M059J (cell line): ENCODE data around the gene DHX30. TPM values are rescaled to one million over a fixed set of nuclear protein-coding genes. Genes with fewer than 3 reads are reported as not detected.
"Not testable (repeated sequence)": the region's sequence is repeated elsewhere in the genome, so short reads cannot be mapped to it uniquely, and the experiment has no call there.

Experiments
- DNase-seq: peaks from one replicate; pipeline ENCODE4 v3.0.0-alpha.2; 2012; ENCODE audit warnings: low read depth
- total RNA-seq: library from RNA; depleted of rRNA; stranded (reverse); fragments of >200 nt; shearing (Covaris generic); gene quantifications from 2 replicates; pipeline ENCODE4 v1.2.3, GENCODE V29; 2014

Gene DHX30
- total RNA-seq, 1 experiment from 2014 or later = 45.2 TPM

DNA sequence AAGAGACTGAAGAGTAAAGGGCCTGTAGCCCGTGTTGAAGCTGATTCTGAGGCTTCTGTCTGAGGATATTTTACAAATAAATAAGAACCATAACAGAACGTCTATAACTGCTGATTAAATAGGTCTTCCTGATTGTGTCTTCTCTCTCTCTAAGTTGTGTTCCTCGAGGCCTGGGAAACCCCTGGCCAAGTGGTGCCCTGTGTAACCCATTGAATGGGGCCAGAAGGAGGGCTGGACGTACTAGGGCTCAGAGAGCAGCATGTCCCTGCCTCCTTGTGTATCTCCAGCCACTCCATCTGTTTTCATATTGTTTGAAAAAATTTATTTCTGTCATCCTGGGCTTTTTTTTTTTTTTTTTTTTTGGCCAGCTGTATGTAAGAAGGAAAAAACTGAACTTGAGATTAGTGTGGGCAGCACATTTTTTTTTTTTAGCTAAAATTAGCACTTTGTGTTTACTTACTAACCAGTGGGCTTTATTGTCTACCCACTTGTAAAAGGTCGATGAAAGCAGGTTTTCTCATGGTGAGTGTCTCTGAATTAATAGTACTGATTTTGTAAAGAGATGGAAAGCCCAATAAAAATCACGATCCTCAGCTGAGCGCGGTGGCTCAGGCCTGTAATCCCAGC lies 10.7 kb downstream of the DHX30 start:
- no peak for DNase-seq

DNA sequence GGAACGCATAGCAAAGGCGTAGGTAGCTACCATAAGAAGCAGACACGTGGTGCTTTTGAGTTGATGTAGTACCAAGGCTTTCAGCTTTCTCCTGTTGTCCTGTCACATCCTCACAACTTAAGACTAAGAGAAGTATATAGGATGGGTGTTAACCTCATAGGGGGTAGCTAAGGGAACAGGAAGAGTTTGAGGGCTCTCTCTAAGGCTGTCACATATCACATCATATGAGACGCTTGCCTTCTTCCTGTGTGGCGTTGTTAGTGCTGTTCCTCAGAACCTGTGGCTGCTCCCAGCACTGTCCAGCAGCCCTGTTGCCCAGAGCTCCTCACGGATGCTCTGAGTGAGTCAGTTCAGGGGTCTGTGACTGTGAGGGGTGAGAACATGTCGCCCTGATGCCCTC lies 14.7 kb downstream of the DHX30 start:
- DNase-seq = no peak

- DNase-seq = peak; percentile 79
Measured at GRCh38 chr3:47824541-47825473, 21.9 kb downstream of the DHX30 start.

DNA sequence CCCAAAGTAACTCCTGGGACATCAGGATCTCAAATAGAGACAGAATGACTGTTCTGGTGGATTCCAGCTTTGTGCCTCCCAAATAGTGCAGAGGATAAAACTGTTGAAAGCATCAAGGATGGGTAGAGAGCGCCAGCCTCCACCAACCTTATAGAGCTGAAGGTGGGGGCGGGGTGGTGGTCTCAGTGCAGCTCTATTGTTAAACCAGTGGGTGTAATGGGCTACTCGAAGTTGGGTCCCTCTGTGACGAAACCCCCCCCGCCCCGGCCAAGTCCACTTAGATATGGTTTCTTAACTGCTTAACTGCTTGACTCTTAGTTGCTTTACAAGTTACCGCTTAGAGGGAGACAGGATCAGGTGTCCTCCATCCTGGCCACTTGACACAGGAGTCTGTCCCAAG lies 22.7 kb downstream of the DHX30 start:
- DNase-seq = no peak

DNA sequence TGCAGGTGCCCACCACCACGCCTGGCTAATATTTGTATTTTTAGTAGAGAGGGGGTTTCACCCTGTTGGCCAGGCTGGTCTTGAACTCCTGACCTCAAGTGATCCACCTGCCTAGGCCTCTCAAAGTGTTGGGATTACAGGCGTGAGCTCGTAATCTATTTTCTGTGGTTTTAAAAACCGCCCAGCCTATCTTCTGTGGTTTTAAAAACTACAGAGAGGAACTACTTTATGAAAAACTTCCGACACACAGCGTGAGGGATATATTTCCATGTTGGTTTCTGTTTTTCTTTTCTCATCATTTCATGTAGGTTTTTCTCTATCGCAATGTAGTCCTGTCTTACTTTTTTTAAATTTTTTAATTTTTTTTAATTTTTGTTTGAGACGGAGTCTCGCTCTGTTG lies 26.5 kb downstream of the DHX30 start:
- not testable (repeated sequence) for DNase-seq

DNA sequence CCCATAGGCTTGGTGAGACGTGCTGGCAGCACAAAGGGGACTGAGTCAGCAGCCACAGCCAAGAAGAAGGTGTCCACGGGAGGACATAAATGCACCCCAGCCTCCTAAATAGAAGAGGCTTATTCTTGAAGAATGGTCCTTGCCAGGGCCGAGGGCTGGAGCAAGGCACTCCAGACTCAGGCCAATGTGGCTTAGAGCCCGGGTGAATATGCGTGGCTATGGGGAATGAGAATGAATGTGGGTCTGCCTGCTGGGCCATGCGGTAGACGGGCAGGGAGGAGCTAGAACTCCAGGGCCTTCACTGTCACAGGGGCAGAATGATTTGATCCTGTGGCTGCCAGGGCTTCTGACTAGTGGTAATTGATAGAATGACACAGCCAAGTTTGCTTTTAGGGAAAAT lies 34.0 kb downstream of the DHX30 start:
- no peak for DNase-seq

GRCh38 chr3:47838503-47838902 lies 35.6 kb downstream of the DHX30 start:
- DNase-seq = no peak

- DNase-seq = no peak
Measured at GRCh38 chr3:47841786-47842349, 38.9 kb downstream of the DHX30 start.

DNA sequence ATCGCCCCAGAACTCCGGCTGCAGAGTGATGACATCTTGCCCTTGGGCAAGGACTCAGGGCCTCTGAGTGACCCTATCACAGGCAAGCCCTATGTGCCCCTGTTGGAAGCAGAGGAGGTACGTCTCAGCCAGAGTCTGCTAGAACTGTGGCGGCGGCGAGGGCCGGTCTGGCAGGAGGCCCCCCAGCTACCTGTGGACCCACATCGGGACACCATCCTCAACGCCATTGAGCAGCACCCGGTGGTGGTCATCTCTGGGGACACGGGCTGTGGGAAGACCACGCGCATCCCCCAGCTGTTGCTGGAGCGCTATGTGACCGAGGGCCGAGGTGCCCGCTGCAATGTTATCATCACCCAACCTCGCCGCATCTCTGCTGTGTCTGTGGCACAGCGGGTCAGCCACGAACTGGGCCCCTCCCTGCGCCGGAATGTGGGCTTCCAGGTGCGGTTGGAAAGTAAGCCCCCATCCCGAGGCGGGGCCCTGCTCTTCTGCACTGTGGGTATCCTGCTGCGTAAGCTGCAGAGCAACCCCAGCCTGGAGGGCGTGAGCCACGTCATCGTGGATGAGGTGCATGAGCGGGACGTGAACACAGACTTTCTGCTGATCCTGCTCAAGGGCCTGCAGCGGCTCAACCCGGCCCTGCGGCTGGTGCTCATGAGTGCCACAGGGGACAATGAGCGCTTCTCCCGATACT lies 43.4 kb downstream of the DHX30 start:
- DNase-seq = no peak

DNA sequence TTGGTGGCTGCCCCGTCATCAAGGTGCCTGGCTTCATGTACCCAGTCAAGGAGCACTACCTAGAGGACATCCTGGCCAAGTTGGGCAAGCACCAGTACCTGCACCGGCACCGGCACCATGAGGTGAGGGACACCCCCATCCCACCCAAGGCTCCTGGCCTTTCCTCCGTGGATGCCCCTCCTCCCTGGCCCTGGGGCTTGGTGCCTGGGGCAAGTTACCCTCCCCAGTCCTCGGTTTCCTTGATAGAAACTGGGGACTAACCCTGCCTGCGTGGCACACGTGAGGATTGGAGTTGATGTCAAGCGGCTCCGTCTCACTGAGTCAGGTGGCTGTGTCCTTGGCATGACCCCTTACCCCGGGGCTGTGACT lies 43.9 kb downstream of the DHX30 start:
- DNase-seq = no peak

DNA sequence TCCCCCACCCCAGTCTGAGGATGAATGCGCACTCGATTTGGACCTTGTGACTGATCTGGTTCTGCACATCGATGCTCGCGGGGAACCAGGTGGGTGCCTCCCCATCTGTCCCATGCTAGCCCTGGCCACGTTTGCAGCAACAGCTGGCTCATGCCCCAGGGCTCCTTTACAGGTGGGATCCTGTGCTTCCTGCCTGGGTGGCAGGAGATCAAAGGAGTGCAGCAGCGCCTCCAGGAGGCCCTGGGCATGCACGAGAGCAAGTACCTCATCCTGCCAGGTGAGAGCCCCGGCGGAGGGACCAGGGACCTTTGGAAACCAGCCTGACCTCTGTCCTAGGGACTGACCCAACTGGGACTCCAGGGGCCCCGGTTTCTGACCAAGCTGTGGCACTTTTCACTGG lies 44.3 kb downstream of the DHX30 start:
- DNase-seq = no peak

DNA sequence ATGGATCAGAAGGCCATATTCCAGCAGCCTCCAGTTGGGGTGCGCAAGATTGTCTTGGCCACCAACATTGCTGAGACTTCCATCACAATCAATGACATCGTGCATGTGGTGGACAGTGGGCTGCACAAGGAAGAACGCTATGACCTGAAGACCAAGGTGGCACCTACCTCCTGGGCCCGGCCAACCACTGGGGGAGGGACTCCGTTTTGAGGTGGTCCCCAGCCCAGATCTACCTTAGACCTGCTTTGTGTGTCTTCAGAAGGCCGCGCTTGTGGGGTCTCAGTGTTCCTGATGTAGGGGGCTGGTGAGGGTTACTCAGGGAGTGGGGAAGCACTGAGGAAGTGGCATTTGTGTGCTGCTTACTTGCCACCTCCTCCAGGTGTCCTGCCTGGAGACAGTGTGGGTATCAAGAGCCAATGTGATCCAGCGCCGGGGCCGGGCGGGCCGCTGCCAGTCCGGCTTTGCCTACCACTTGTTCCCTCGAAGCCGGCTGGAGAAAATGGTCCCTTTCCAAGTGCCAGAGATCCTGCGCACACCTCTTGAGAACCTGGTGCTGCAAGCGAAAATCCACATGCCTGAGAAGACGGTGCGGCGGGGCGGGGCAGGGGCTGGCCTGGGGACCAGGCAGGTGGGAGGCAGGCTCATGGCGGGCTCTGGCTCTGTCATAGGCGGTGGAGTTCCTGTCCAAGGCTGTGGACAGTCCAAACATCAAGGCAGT lies 45.0 kb downstream of the DHX30 start:
- no peak for DNase-seq

DNA sequence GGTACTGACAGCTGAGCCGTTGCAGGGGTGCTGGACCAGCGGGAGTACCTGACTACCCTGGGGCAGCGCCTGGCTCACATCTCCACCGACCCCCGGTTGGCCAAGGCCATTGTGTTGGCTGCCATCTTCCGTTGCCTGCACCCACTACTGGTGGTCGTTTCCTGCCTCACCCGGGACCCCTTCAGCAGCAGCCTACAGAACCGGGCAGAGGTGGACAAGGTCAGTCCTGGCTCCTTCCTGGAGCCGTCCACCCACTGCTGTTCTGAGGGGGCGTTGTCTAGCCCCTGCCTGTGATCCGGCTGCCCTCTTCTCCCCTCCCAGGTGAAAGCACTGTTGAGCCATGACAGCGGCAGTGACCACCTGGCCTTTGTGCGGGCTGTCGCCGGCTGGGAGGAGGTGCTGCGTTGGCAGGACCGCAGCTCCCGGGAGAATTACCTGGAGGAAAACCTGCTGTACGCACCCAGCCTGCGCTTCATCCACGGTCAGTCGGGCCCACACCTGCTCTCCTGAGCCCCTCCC lies 45.7 kb downstream of the DHX30 start:
- DNase-seq = no peak

DNA sequence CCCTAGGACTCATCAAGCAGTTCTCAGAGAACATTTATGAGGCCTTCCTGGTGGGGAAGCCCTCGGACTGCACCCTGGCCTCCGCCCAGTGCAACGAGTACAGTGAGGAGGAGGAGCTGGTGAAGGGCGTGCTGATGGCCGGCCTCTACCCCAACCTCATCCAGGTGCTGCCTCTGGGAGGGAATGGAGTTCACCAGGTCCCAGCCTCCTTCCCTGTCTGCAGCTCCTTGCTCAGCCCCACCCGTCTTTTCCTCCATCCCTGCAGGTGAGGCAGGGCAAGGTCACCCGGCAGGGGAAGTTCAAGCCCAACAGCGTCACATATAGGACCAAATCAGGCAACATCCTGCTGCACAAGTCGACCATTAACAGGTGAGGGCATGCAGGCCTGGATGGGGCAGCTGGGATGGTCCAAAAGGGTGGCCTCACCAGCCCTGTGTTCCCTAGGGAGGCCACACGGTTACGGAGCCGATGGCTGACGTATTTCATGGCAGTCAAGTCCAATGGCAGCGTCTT lies 46.3 kb downstream of the DHX30 start:
- DNase-seq = no peak

- peak; percentile 33 for DNase-seq
Measured at GRCh38 chr3:47849699-47850563, 47.0 kb downstream of the DHX30 start.

GRCh38 chr3:47850564-47851410 lies 47.8 kb downstream of the DHX30 start:
- no peak for DNase-seq

- DNase-seq = no peak
Measured at GRCh38 chr3:47851888-47852603, 49.1 kb downstream of the DHX30 start.
